ENCODE results near the gene BICD1.

BICD1 gene

DNA sequence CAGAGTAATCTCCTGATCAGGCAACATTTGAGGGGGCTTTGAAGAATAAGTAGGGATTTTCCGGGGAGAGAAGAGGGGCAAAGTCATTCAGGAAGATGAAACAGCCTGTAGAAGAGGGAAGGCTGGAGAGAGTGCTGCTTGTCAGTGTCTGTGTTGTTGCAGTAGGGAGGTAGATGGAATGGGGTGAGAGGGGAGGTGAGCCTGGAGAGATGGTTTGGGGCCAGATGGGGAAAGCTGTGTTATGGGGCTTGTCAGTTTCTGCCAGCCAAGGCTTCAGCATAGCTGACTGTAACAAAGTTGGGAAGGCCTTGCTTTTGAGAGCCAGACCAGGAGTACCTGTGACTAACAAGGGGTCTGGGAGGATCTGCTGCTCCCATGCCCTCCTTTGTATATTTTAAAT, 18.0 kb downstream of the BICD1 start:
- H3K4me1 ChIP-seq (ENCODE audit: insufficient read depth, low read length): peaks cover 4% of the 10 kb centered on the region
- H3K36me3 ChIP-seq (ENCODE audit: insufficient read depth, low read length): no peaks in the 10 kb centered on the region
- H3K9me3 ChIP-seq (ENCODE audit: low read length): no peaks in the 10 kb centered on the region
- no peaks in the 10 kb centered on the region for H3K27me3 ChIP-seq (ENCODE audit: control insufficient read depth in 1 of 2, insufficient read depth in 2 of 2, low read length in 2 of 2)
- H3K9ac ChIP-seq (ENCODE audit: low read length): no peak overlapping the region
- no peak overlapping the region for H3K27ac ChIP-seq (ENCODE audit: low read depth, low read length)
- H3K4me3 ChIP-seq (ENCODE audit: low read depth in 1 of 2, low read length in 2 of 2): no peak overlapping the region

DNA sequence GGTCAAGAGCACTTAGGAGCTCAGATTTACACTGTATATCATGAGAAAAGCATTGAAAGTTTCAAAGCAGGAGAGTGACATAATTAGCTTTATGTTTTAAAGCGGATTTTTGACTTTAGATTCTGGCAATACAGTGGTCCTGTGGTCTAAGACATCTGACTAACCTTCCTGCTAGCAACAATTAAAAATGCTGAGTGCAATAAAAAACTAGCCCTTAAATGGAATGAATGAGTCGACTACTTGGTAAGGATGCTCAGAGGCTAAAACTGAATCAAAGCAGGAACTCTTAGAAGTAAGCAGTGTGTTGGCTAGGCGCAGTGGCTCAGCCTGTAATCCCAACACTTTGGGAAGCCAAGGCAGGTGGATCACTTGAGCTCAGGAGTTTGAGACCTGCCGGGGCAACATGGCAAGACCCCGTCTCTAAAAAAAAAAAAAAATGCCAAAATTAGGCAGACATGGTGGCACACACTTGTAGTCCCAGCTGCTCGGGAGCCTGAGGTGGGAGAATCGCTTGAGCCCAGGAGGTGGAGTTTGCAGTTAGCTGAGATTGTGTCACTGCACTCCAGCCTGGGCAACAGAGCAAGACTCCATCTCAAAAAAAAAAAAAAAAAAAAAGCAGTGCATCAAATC, 18.9 kb downstream of the BICD1 start:
- H3K9me3 ChIP-seq (ENCODE audit: low read length): no peaks in the 10 kb centered on the region

DNA sequence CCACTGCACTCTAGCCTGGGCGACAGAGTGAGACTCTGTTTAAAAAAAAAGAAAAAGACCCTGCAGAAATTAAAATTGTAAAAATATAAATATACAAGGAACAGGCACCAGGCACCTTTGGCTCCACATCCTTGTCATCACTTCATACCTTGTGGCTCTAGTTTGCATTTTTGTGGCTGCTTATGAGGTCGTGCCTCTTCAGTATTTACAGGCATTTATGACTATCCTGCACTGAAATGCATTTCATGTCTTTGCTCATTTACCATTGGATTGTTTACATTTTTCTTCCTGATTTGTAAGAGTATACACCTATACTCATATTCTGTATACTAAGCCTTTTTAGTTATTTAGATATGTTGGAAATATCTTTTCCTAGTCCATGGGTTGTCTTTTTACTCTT, 20.1 kb downstream of the BICD1 start:
- Histone ChIP-seq H3K4me3 (ENCODE audit: low read depth in 1 of 2, low read length in 2 of 2) (no peak overlapping the region), H3K9ac (ENCODE audit: low read length) (no peak overlapping the region), H3K36me3 (ENCODE audit: insufficient read depth, low read length) (no peaks in the 10 kb centered on the region), H3K27ac (ENCODE audit: low read depth, low read length) (no peak overlapping the region), H3K4me1 (ENCODE audit: insufficient read depth, low read length) (no peaks in the 10 kb centered on the region), H3K9me3 (ENCODE audit: low read length) (no peaks in the 10 kb centered on the region), H3K27me3 (ENCODE audit: control insufficient read depth in 1 of 2, insufficient read depth in 2 of 2, low read length in 2 of 2) (no peaks in the 10 kb centered on the region)

More for the DNA sequence above, 18.9 kb downstream of the BICD1 start:
- Histone ChIP-seq H3K4me1 (ENCODE audit: insufficient read depth, low read length) (no peaks in the 10 kb centered on the region), H3K36me3 (ENCODE audit: insufficient read depth, low read length) (no peaks in the 10 kb centered on the region), H3K27ac (ENCODE audit: low read depth, low read length) (no peak overlapping the region), H3K4me3 (ENCODE audit: low read depth in 1 of 2, low read length in 2 of 2) (no peak overlapping the region), H3K9ac (ENCODE audit: low read length) (no peak overlapping the region), H3K27me3 (ENCODE audit: control insufficient read depth in 1 of 2, insufficient read depth in 2 of 2, low read length in 2 of 2) (no peaks in the 10 kb centered on the region)

DNA sequence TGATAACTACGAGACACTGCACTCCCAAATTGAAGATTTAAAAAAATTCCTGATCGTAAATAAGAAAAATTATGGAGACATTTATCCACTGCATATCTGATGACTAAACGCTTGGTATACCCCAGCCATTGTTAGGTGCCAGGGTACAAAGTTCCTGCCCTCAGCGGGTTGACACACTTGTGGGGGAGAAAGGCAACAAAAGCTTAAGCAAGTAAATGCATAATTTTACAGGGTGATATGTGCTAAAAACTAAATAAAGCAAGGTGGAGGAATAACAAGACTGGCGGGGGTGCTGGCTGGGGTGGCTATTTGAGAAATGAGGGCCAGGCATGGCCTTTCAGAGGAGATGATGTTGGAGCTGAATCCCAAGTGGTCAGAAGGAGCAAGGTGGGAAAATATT, 25.0 kb downstream of the BICD1 start:
- Histone ChIP-seq H3K27ac (ENCODE audit: low read depth, low read length) (no peak overlapping the region), H3K9ac (ENCODE audit: low read length) (no peak overlapping the region), H3K27me3 (ENCODE audit: control insufficient read depth in 1 of 2, insufficient read depth in 2 of 2, low read length in 2 of 2) (no peaks in the 10 kb centered on the region), H3K9me3 (ENCODE audit: low read length) (no peaks in the 10 kb centered on the region), H3K36me3 (ENCODE audit: insufficient read depth, low read length) (no peaks in the 10 kb centered on the region), H3K4me3 (ENCODE audit: low read depth in 1 of 2, low read length in 2 of 2) (no peak overlapping the region), H3K4me1 (ENCODE audit: insufficient read depth, low read length) (no peaks in the 10 kb centered on the region)

DNA sequence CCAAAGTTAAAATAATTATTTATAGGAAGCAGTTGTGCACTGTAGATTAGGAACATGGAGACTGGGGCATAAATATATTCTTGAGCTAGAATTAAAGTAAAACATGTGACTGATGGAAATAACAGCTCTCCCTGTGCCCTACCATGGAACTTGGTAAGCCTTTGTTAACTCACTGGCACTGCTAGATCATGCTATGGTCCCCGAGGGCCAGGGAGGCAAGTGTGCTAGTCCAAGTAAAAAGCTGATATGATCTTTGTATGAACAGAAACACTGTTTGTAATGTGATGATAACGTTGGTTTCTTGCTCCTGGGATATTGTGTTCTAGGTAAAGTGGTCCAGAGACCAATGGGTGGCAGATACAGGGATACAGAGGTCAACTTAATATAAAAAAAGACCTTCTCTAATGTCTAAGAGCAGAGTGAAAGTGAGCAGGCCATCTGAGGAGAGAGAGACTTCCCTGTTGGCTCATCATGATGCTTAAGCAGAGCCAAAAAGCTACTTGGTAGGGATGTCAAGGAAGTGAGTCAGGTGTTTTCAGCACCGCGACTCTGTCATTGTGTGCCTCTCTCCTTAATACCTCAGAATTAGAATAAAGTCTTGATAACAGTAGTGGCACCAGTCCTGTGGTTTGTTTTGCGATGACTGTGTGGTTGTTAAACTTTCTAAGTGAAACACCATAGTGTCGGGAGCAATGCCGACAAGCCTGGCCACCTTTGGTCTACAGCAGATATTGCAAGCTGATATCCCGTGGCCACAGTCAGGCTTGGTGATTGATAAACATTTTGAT, 27.6 kb downstream of the BICD1 start:
- no peak overlapping the region for H3K4me3 ChIP-seq (ENCODE audit: low read depth in 1 of 2, low read length in 2 of 2)
- no peaks in the 10 kb centered on the region for H3K27me3 ChIP-seq (ENCODE audit: control insufficient read depth in 1 of 2, insufficient read depth in 2 of 2, low read length in 2 of 2)
- H3K4me1 ChIP-seq (ENCODE audit: insufficient read depth, low read length): no peaks in the 10 kb centered on the region
- no peaks in the 10 kb centered on the region for H3K9me3 ChIP-seq (ENCODE audit: low read length)
- H3K36me3 ChIP-seq (ENCODE audit: insufficient read depth, low read length): no peaks in the 10 kb centered on the region
- H3K9ac ChIP-seq (ENCODE audit: low read length): no peak overlapping the region
- H3K27ac ChIP-seq (ENCODE audit: low read depth, low read length): no peak overlapping the region

DNA sequence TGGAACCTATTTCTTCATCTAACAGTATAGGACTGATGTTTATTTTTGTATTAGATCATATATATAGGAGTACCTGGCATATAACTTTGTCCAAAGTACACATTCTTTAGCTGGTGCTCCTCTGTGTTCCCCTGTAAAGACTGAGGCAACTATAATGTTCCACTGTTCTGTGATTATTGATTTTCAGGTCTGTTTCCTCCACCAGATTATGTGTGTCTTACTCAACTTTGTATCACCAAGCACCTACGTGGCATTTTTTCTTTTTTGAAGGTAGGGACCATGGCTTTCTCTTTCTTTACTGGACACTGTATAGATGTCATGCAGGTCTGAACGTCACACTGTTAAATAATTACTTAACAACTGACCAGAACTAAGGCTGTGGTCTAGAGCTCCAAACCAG, 29.3 kb downstream of the BICD1 start:
- Histone ChIP-seq H3K27ac (ENCODE audit: low read depth, low read length) (no peak overlapping the region), H3K36me3 (ENCODE audit: insufficient read depth, low read length) (no peaks in the 10 kb centered on the region), H3K27me3 (ENCODE audit: control insufficient read depth in 1 of 2, insufficient read depth in 2 of 2, low read length in 2 of 2) (no peaks in the 10 kb centered on the region), H3K9ac (ENCODE audit: low read length) (no peak overlapping the region), H3K4me3 (ENCODE audit: low read depth in 1 of 2, low read length in 2 of 2) (no peak overlapping the region), H3K4me1 (ENCODE audit: insufficient read depth, low read length) (no peaks in the 10 kb centered on the region), H3K9me3 (ENCODE audit: low read length) (no peaks in the 10 kb centered on the region)

DNA sequence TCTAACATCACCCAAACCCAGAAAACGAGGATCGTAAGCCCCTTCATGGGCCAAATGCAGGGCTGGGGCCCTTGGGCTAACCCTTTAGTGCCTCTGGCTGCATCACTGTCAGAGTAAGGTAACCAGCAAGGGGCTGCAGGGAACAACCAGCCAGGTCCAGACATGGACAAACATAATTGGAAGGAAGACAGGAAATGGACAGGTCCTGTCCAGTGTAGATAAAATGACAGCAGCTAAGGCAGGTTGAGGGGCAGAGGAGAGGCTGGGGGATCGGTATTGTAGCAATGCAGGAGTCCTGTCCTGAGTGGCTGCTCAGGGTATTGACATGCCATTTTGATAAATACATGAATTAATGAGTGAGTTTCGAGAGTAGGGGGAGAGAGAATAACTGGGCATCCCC, 29.8 kb downstream of the BICD1 start:
- no peak overlapping the region for H3K4me3 ChIP-seq (ENCODE audit: low read depth in 1 of 2, low read length in 2 of 2)
- H3K36me3 ChIP-seq (ENCODE audit: insufficient read depth, low read length): no peaks in the 10 kb centered on the region
- no peak overlapping the region for H3K27ac ChIP-seq (ENCODE audit: low read depth, low read length)
- H3K9ac ChIP-seq (ENCODE audit: low read length): no peak overlapping the region
- H3K9me3 ChIP-seq (ENCODE audit: low read length): no peaks in the 10 kb centered on the region
- H3K27me3 ChIP-seq (ENCODE audit: control insufficient read depth in 1 of 2, insufficient read depth in 2 of 2, low read length in 2 of 2): no peaks in the 10 kb centered on the region
- no peaks in the 10 kb centered on the region for H3K4me1 ChIP-seq (ENCODE audit: insufficient read depth, low read length)

DNA sequence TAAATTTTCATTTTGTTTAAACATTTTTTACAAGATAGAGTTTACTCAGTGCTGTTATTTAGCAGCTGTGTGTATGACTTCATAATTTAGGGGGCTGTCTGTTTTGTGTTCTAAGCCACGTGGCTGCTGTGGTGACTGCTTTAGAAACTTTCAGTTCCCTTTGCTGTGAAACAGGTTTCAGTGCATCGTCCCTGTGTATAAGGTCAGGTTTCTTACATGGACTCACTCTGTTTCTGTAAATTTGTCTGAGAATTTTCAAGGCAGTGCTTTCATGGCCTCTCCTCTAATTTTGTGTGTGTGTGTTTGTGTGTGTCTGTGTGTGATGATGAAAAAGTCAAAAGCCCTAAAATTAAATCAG, 32.4 kb downstream of the BICD1 start:
- no peak overlapping the region for H3K4me3 ChIP-seq (ENCODE audit: low read depth in 1 of 2, low read length in 2 of 2)
- H3K27me3 ChIP-seq (ENCODE audit: control insufficient read depth in 1 of 2, insufficient read depth in 2 of 2, low read length in 2 of 2): no peaks in the 10 kb centered on the region
- H3K27ac ChIP-seq (ENCODE audit: low read depth, low read length): no peak overlapping the region
- no peak overlapping the region for H3K9ac ChIP-seq (ENCODE audit: low read length)
- H3K4me1 ChIP-seq (ENCODE audit: insufficient read depth, low read length): no peaks in the 10 kb centered on the region
- no peaks in the 10 kb centered on the region for H3K9me3 ChIP-seq (ENCODE audit: low read length)
- H3K36me3 ChIP-seq (ENCODE audit: insufficient read depth, low read length): no peaks in the 10 kb centered on the region

DNA sequence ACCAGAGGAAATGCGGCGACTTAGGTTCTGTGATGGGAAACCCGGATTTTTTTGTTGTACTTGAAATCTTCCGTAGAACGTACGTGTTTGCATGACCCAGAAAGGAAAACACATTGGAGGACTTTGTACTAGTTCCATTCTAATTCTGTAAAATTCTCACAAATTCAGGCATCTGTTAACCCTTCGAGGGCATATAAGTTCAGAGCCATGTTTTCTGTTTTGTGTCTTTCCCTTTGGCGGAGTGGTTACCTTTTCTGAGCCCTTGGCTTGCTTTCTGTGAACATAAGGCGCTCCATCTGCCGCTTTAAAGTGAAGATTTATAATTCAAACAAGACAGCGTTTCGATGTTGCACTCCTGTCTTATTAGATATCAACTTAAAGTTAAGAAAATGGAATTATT, 34.2 kb downstream of the BICD1 start:
- Histone ChIP-seq H3K36me3 (ENCODE audit: insufficient read depth, low read length) (no peaks in the 10 kb centered on the region), H3K9ac (ENCODE audit: low read length) (no peak overlapping the region), H3K4me3 (ENCODE audit: low read depth in 1 of 2, low read length in 2 of 2) (no peak overlapping the region), H3K27me3 (ENCODE audit: control insufficient read depth in 1 of 2, insufficient read depth in 2 of 2, low read length in 2 of 2) (no peaks in the 10 kb centered on the region), H3K27ac (ENCODE audit: low read depth, low read length) (no peak overlapping the region), H3K4me1 (ENCODE audit: insufficient read depth, low read length) (no peaks in the 10 kb centered on the region), H3K9me3 (ENCODE audit: low read length) (no peaks in the 10 kb centered on the region)

DNA sequence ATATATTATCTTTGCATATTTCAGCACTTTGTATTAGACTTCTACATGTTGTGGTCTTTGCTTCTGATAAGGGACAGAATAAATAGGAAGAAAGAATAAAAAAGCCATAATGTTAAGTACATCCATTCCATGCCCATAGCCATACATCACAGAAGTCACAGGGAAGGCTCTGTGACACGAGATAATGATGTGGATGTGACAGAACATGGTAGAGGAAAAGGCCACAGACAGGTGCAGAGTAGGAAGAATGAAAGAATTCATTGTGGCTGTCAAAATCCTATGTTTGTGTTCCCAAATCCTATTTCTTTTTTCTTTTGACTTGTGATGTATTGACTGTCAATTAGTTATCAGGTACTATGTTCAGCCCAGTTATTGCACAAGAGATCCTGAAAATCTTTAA, 38.4 kb downstream of the BICD1 start:
- Histone ChIP-seq H3K4me3 (ENCODE audit: low read depth in 1 of 2, low read length in 2 of 2) (no peak overlapping the region), H3K9ac (ENCODE audit: low read length) (no peak overlapping the region), H3K27me3 (ENCODE audit: control insufficient read depth in 1 of 2, insufficient read depth in 2 of 2, low read length in 2 of 2) (no peaks in the 10 kb centered on the region), H3K9me3 (ENCODE audit: low read length) (no peaks in the 10 kb centered on the region), H3K4me1 (ENCODE audit: insufficient read depth, low read length) (no peaks in the 10 kb centered on the region), H3K36me3 (ENCODE audit: insufficient read depth, low read length) (no peaks in the 10 kb centered on the region), H3K27ac (ENCODE audit: low read depth, low read length) (no peak overlapping the region)

DNA sequence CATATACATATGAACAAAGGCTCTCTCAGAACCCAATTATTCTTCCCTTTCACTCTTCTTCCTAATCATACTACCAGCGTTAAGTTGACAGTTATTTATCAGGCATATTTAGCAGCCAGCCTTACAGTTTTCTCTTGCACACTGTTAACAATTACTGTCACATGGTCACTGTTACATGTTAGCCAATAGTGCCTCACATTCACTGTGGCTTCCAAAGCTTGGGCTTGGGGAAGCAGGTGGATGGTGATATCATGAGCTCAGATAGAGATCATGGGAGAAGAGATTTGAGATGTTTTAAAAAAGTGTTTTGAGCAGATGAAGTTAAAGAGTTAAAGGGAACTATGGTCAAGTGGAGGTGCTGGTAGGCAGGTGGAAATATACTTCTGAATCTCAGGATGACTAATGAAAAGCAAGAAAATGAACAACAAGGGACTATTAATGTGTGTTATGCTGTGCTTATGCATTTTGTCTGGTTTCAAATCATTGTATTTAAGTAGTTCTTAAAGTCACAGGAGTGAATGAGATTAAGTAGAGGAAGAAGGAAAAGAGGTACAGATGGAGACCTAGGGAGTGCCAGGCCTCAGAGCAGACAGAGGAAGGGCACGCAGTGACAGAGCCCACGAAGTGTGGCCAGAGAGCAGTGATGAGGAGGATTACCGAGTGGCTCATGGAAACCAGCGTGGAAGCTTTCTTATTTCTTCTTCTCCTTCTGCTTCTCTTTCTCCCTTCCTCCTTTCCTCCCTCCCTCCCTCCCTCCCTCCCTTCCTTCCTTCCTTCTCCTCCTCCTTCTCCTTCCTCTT, 39.6 kb downstream of the BICD1 start:
- no peak overlapping the region for H3K4me3 ChIP-seq (ENCODE audit: low read depth in 1 of 2, low read length in 2 of 2)
- no peaks in the 10 kb centered on the region for H3K9me3 ChIP-seq (ENCODE audit: low read length)
- no peaks in the 10 kb centered on the region for H3K36me3 ChIP-seq (ENCODE audit: insufficient read depth, low read length)
- H3K27me3 ChIP-seq (ENCODE audit: control insufficient read depth in 1 of 2, insufficient read depth in 2 of 2, low read length in 2 of 2): no peaks in the 10 kb centered on the region
- no peak overlapping the region for H3K27ac ChIP-seq (ENCODE audit: low read depth, low read length)
- no peak overlapping the region for H3K9ac ChIP-seq (ENCODE audit: low read length)
- H3K4me1 ChIP-seq (ENCODE audit: insufficient read depth, low read length): no peaks in the 10 kb centered on the region
